ENCODE measurements around the gene CDYL2.

Gene CDYL2

DNA sequence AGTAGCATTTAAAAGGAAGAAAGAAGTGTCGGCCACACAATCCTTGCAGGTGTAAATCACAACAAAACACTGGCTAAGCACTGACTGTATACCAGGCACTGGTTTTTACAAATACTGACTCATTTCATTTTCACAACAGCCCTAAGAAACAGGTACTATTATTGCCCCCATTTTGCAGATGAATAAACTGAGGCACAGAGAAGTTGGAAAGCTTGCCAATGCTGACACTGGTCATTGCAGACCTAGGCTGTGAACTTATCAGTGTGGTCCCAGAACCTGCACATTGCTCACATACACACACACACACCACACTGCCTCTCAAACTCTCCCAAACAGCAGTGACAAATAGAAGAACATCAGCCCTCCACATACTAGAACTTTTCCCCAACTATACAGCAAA, 37.6 kb downstream of the CDYL2 start:
- TF ChIP-seq BACH2 (CRISPR knock-in tag; IDR thresholded peaks at IDR 0.05; ENCODE audit: borderline replicate concordance) (no peak), TCF4 (CRISPR knock-in tag; IDR thresholded peaks at IDR 0.05; ENCODE audit: borderline replicate concordance) (no peak), GLIS3 (CRISPR knock-in tag; IDR thresholded peaks at IDR 0.05) (no peak), ARNTL (CRISPR knock-in tag; IDR thresholded peaks at IDR 0.05; ENCODE audit: borderline replicate concordance, low read depth) (no peak), ZNF8 (CRISPR knock-in tag; IDR thresholded peaks at IDR 0.05) (no peak), ESRRG (CRISPR knock-in tag; IDR thresholded peaks at IDR 0.05) (no peak), SNAI2 (CRISPR knock-in tag; IDR thresholded peaks at IDR 0.05) (no peak), ZNF565 (CRISPR knock-in tag; conservative IDR thresholded peaks at IDR 0.05; ENCODE audit: low read depth) (no peak), OSR1 (CRISPR knock-in tag; IDR thresholded peaks at IDR 0.05) (no peak), ZC3H10 (CRISPR knock-in tag; IDR thresholded peaks at IDR 0.05) (no peak), CSDC2 (CRISPR knock-in tag; IDR thresholded peaks at IDR 0.05) (no peak), ISL1 (CRISPR knock-in tag; IDR thresholded peaks at IDR 0.05) (no peak), ZFP30 (CRISPR knock-in tag; IDR thresholded peaks at IDR 0.05) (no peak), TOX (CRISPR knock-in tag; IDR thresholded peaks at IDR 0.05; ENCODE audit: borderline replicate concordance) (no peak)
- TF ChIP-seq, protein P1, sequence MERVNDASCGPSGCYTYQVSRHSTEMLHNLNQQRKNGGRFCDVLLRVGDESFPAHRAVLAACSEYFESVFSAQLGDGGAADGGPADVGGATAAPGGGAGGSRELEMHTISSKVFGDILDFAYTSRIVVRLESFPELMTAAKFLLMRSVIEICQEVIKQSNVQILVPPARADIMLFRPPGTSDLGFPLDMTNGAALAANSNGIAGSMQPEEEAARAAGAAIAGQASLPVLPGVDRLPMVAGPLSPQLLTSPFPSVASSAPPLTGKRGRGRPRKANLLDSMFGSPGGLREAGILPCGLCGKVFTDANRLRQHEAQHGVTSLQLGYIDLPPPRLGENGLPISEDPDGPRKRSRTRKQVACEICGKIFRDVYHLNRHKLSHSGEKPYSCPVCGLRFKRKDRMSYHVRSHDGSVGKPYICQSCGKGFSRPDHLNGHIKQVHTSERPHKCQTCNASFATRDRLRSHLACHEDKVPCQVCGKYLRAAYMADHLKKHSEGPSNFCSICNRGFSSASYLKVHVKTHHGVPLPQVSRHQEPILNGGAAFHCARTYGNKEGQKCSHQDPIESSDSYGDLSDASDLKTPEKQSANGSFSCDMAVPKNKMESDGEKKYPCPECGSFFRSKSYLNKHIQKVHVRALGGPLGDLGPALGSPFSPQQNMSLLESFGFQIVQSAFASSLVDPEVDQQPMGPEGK (CRISPR knock-in tag; IDR thresholded peaks at IDR 0.05; ENCODE audit: borderline replicate concordance): no peak
- TF ChIP-seq, protein P2, sequence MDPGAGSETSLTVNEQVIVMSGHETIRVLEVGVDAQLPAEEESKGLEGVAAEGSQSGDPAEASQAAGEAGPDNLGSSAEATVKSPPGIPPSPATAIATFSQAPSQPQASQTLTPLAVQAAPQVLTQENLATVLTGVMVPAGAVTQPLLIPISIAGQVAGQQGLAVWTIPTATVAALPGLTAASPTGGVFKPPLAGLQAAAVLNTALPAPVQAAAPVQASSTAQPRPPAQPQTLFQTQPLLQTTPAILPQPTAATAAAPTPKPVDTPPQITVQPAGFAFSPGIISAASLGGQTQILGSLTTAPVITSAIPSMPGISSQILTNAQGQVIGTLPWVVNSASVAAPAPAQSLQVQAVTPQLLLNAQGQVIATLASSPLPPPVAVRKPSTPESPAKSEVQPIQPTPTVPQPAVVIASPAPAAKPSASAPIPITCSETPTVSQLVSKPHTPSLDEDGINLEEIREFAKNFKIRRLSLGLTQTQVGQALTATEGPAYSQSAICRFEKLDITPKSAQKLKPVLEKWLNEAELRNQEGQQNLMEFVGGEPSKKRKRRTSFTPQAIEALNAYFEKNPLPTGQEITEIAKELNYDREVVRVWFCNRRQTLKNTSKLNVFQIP (CRISPR knock-in tag; IDR thresholded peaks at IDR 0.05; ENCODE audit: borderline replicate concordance, low read depth): no peak
- TF ChIP-seq, protein P3, sequence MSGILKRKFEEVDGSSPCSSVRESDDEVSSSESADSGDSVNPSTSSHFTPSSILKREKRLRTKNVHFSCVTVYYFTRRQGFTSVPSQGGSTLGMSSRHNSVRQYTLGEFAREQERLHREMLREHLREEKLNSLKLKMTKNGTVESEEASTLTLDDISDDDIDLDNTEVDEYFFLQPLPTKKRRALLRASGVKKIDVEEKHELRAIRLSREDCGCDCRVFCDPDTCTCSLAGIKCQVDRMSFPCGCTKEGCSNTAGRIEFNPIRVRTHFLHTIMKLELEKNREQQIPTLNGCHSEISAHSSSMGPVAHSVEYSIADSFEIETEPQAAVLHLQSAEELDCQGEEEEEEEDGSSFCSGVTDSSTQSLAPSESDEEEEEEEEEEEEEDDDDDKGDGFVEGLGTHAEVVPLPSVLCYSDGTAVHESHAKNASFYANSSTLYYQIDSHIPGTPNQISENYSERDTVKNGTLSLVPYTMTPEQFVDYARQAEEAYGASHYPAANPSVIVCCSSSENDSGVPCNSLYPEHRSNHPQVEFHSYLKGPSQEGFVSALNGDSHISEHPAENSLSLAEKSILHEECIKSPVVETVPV (CRISPR knock-in tag; IDR thresholded peaks at IDR 0.05): no peak
- no peak for ATAC-seq

DNA sequence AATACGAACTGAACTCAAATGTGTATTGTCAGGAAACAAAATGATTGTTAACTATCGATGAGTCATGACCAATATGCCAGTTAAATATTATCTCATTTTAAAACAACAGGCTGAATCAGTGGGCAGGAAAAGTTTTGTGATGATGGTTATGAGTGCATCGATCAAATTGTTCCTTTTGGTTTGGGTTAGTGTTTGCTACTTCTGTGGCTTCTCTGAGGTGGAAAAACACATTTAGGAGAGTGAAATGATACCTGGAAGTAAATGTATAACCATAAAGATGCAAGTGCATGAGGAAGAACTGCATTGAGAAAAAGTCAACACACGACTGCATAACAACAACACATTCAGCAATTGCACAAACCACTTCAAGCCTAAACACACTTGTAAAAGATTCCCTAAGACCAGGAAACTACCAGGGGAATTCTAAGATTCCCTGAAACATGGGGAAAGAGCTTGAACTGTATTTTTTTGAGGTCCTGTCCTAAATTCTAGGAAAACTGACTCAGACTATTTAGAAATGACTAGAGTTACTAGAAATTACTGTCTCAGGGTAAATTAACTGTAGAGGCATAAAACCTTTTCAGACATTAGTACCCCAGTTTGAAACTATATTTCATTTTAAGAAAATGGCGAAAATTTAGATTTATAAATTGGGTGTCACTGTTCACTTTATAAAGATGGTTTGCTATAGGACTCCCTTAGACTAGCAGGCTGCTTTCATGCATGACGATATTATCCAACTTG, 44.8 kb downstream of the CDYL2 start:
- TF ChIP-seq SNAI2 (CRISPR knock-in tag; IDR thresholded peaks at IDR 0.05) (no peak), ZNF565 (CRISPR knock-in tag; conservative IDR thresholded peaks at IDR 0.05; ENCODE audit: low read depth) (no peak), ZNF8 (CRISPR knock-in tag; IDR thresholded peaks at IDR 0.05) (no peak), ISL1 (CRISPR knock-in tag; IDR thresholded peaks at IDR 0.05) (no peak), GLIS3 (CRISPR knock-in tag; IDR thresholded peaks at IDR 0.05) (no peak), RARB (CRISPR knock-in tag; IDR thresholded peaks at IDR 0.05) (no peak), TOX (CRISPR knock-in tag; IDR thresholded peaks at IDR 0.05; ENCODE audit: borderline replicate concordance) (no peak), ARNTL (CRISPR knock-in tag; IDR thresholded peaks at IDR 0.05; ENCODE audit: borderline replicate concordance, low read depth) (no peak), OSR1 (CRISPR knock-in tag; IDR thresholded peaks at IDR 0.05) (no peak), BACH2 (CRISPR knock-in tag; IDR thresholded peaks at IDR 0.05; ENCODE audit: borderline replicate concordance) (no peak), CSDC2 (CRISPR knock-in tag; IDR thresholded peaks at IDR 0.05) (no peak), PPARA (CRISPR knock-in tag; IDR thresholded peaks at IDR 0.05; ENCODE audit: borderline replicate concordance) (no peak), ZFP30 (CRISPR knock-in tag; IDR thresholded peaks at IDR 0.05) (no peak), ZFP3 (CRISPR knock-in tag; IDR thresholded peaks at IDR 0.05) (no peak)
- TF ChIP-seq, protein P4, sequence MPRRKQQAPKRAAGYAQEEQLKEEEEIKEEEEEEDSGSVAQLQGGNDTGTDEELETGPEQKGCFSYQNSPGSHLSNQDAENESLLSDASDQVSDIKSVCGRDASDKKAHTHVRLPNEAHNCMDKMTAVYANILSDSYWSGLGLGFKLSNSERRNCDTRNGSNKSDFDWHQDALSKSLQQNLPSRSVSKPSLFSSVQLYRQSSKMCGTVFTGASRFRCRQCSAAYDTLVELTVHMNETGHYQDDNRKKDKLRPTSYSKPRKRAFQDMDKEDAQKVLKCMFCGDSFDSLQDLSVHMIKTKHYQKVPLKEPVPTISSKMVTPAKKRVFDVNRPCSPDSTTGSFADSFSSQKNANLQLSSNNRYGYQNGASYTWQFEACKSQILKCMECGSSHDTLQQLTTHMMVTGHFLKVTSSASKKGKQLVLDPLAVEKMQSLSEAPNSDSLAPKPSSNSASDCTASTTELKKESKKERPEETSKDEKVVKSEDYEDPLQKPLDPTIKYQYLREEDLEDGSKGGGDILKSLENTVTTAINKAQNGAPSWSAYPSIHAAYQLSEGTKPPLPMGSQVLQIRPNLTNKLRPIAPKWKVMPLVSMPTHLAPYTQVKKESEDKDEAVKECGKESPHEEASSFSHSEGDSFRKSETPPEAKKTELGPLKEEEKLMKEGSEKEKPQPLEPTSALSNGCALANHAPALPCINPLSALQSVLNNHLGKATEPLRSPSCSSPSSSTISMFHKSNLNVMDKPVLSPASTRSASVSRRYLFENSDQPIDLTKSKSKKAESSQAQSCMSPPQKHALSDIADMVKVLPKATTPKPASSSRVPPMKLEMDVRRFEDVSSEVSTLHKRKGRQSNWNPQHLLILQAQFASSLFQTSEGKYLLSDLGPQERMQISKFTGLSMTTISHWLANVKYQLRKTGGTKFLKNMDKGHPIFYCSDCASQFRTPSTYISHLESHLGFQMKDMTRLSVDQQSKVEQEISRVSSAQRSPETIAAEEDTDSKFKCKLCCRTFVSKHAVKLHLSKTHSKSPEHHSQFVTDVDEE (CRISPR knock-in tag; IDR thresholded peaks at IDR 0.05): no peak
- TF ChIP-seq, protein P2 (CRISPR knock-in tag; IDR thresholded peaks at IDR 0.05; ENCODE audit: borderline replicate concordance, low read depth): no peak
- ATAC-seq: no peak

Measured in SK-N-SH treated with all-trans-retinoic acid at 6 μM for 48 hours (cell line).